ENCODE measurements around the gene NDUFB10. TPM values are rescaled to one million over a fixed set of nuclear protein-coding genes. Genes with fewer than 3 reads are reported as not detected.

The NDUFB10 gene
- 100 to 1,000 TPM; 153 to 255 (median 183) TPM for total RNA-seq

DNA sequence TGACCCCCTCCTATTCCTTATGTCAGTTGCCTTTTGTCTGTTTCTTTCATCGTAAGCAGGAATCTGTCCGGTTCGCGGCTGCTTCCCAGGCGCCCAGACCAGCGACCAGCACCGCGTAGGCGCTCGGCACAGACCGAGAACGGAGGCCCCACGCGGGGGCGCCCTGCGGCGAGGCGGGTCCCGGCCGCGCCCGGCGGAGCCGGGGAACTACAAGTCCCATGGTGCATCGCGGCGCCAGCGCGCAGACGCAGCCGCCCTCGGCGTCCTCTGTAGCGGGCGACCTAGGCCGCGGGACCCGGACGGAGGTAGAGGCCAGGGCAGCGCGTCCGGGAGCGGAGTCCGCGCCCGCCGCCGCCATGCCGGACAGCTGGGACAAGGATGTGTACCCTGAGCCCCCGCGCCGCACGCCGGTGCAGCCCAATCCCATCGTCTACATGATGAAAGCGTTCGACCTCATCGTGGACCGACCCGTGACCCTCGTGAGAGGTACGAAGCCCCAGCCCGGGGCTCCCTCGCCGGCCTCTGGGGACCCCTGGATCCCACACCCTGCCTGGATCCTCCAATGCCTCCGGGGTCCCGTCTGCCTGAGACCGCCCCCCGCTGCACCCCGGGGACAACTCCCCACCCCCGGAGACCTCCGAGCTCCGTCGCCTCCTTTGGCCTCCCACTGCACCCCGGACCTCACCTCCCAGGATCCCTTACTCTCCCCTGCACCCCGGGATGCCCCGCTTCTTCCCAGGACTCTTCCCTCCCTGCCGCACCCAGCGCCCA, at the start of gene NDUFB10:
TSS of gene NDUFB10 (plus strand) at position 270 of the 771 bp plus-strand sequence. CDS start at position 357, 87 bp downstream.
- ATAC-seq (replicated peaks in 6 of 8) = peak; percentile 49 to 89 (median 84)
- Histone ChIP-seq H3K27ac (peak within 1 kb of the TSS; percentile 84 to 90), H3K4me1 (replicated peaks in 1 of 2) (peaks cover 18 to 24% of the 10 kb centered on the region in 2 donors), H3K4me3 (peak within 1 kb of the TSS; percentile 52 to 93 (median 89))
- WGBS, 10 experiments = 0 to 3% (median 2%) methylated on average over 1 to 8 of the region's 79 CpGs; no CpG with 5 or more reads in 5 of the 10 experiments
- in situ Hi-C loops (cut with MboI; ENCODE audit: low pct_unique_long_range_greater_than_20kb in 2 of 9, low sequenced_read_pairs in 9 of 9, unreplicated experiment in 9 of 9) = no loop called here

DNA sequence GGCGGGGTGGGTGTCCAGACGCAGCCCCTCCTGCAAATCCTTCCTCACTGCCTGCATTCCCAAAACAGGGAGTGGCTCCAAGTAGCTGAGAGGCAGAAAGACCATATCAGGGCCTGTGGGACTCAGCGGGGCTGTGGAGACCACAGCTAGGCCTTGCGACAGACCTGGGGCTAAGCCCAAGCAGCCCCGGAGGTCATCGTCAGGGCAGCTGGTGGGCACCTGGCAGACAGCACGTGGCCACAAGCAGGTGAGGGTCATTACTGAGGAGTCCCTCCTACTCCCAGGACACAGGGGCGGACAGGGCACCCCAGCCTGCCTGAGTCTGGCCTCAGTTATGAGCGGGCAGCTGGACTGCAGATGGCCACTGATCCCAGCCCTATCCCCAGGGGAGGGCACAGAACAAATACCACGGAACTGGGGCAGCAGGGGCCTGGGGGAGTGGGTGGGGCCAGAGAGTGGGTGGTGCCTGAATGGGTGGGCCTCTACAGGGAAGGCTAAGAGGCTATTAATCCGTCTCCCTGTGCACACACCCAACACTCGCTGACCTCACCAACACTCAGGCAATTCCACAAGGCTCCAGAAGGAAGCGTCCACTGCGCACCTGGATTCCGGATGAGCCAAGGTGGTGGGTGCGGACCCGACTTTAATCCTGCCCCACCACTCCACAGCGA, 49.6 kb upstream of the NDUFB10 start:
- peak in 7 of 8 experiments; percentile 23 to 83 (median 38) for ATAC-seq (replicated peaks in 6 of 8)
- Histone ChIP-seq H3K27ac (no peak overlapping the region), H3K4me1 (replicated peaks in 1 of 2) (no peaks in the 10 kb centered on the region), H3K4me3 (no peak overlapping the region)
- in situ Hi-C loops (cut with MboI; ENCODE audit: low pct_unique_long_range_greater_than_20kb in 2 of 9, low sequenced_read_pairs in 9 of 9, unreplicated experiment in 9 of 9) = no loop called here
- 7 to 100% (median 70%) methylated on average over 1 to 3 of the region's 18 CpGs; no CpG with 5 or more reads in 6 of the 10 experiments for WGBS, 10 experiments

DNA sequence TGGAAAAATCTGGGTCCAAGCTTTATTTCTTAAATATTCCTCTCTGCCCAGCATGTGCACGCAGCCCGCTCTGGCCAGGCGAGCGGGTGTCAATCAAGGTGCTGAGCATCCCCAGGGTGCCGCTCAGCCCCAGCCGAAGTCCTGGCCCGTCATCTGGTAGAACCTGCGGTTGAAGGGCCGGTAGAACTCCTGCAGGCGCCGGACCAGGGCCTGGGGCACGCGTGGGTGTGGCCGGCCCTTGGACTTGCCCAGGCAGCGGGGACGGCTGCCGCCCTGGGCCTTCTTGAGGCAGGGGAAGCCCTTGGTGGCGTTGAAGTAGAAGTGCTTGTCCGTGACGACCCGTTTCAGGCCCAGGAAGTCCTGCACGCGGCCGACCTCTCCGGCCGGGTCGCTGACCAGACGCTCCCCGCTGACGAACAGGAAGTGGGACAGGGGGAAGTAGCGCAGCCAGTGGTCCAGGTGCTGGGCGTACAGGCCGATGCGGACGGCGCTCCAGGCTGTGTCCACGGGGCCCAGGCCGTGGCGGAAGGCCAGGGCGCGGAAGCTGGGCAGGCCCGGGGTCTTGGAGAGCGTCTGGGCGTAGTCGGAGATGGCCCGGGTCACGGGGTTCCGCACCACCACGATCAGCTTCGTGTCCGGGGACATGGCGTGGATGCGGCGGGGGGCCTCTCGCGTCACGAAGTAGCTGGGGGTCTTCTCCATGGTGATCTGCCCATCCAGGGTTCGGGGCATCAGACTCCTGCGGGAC, 47.7 kb upstream of the NDUFB10 start:
- H3K4me3 ChIP-seq = no peak overlapping the region
- no peak for ATAC-seq (replicated peaks in 6 of 8)
- no peaks in the 10 kb centered on the region for H3K4me1 ChIP-seq (replicated peaks in 1 of 2)
- in situ Hi-C loops (cut with MboI; ENCODE audit: low pct_unique_long_range_greater_than_20kb in 2 of 9, low sequenced_read_pairs in 9 of 9, unreplicated experiment in 9 of 9) = no loop called here
- 78 to 100% (median 100%) methylated on average over 1 to 14 of the region's 59 CpGs; no CpG with 5 or more reads in 5 of the 10 experiments for WGBS, 10 experiments
- H3K27ac ChIP-seq = no peak overlapping the region

DNA sequence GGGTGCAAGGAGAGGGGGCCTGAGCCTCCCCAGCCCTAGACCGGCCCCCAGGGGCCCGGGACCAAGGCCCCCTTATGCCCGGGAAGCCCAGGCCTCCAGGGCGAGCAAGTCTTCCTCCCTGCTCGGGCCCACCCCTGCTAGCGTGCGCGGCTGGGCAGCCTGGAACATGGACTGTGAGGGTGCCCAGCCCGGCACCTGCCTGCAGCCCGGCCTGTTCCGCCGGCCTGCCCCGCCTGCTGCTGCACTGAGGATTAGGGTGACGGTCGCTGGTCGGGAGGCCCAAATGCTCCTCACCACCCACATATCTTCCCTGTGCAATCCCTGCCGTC, 47.2 kb upstream of the NDUFB10 start:
- no peak overlapping the region for H3K4me3 ChIP-seq
- H3K4me1 ChIP-seq (replicated peaks in 1 of 2) = no peaks in the 10 kb centered on the region
- H3K27ac ChIP-seq = no peak overlapping the region
- in situ Hi-C loops (cut with MboI; ENCODE audit: low pct_unique_long_range_greater_than_20kb in 2 of 9, low sequenced_read_pairs in 9 of 9, unreplicated experiment in 9 of 9) = no loop called here
- WGBS, 10 experiments = 0 to 80% (median 75%) methylated on average over 1 of the region's 17 CpGs; no CpG with 5 or more reads in 7 of the 10 experiments
- no peak for ATAC-seq (replicated peaks in 6 of 8)

DNA sequence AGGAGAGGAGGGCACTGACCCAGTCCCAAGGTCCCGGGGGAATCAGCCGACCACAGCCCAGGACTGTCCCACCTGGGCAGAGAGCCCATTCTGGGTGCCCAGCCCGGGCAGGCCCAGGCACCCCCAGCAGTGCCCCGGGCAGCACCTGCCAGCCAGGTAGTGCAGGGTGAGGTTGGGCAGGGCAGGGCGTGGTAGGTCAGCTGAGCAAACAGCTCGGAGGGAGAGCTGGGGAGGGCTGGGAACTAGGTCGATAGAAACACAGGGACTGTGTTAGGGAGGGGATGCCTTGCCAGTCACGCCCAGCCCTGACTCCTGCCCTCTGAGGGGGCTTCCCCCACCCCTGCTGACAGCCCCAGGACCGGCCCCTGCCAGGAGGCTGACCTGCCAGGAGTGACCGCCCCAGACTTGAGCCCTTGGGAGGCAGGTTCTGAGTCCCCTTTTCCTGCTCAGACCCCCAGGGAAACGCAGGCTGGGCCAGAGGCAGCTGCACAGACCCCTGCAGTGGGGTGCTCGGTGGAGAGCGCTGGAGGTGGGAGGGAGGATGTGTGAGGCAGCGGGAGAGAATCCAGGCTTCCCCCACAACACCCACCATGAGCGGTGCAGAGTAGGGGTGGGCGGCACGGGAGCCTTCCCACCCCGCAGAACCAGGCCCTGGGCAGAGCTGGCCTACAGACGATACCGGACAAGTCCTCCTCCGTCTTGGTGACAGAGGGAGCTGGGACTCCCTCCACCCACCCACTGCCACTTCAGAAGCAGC, 45.8 kb upstream of the NDUFB10 start:
- ATAC-seq (replicated peaks in 6 of 8) = peak in 1 of 8 experiments; percentile 24
- in situ Hi-C loops (cut with MboI; ENCODE audit: low pct_unique_long_range_greater_than_20kb in 2 of 9, low sequenced_read_pairs in 9 of 9, unreplicated experiment in 9 of 9) = no loop called here
- Histone ChIP-seq H3K27ac (no peak overlapping the region), H3K4me3 (no peak overlapping the region), H3K4me1 (replicated peaks in 1 of 2) (peaks cover 1 to 3% of the 10 kb centered on the region in 2 donors)
- WGBS, 10 experiments = 0 to 83% (median 20%) methylated on average over 1 to 3 of the region's 21 CpGs; no CpG with 5 or more reads in 7 of the 10 experiments

DNA sequence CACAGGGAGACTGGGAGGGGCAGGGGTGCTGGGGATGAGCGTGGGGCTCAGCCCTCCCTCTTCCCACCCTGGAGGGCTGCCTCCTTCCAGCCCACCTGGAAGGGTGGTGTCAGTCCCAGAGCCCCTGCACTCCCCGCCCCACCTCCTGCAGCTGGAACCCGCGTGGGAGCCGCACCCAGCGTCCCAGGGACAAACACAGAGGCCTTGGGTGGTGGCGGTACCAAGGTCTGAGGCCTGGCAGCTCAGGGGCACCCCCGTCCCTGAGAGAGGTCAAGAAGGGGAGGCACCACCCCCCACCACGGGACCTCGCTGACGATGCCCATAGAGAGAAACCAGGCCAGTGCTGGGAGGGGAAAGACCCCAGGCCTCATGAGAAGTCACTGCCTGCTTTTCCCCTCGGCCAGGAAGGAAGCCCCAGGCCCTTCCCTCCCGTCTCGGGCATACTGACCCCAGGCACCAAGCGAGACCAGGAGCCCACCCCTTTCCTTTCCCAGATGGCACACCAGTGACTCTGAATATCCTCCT, 45.2 kb upstream of the NDUFB10 start:
- Histone ChIP-seq H3K4me3 (no peak overlapping the region), H3K4me1 (replicated peaks in 1 of 2) (peaks cover 3 to 4% of the 10 kb centered on the region in 2 donors), H3K27ac (no peak overlapping the region)
- in situ Hi-C loops (cut with MboI; ENCODE audit: low pct_unique_long_range_greater_than_20kb in 2 of 9, low sequenced_read_pairs in 9 of 9, unreplicated experiment in 9 of 9) = no loop called here
- ATAC-seq (replicated peaks in 6 of 8) = no peak
- WGBS, 10 experiments = 37% methylated on average over 3 of the region's 15 CpGs; no CpG with 5 or more reads in 9 of the 10 experiments

DNA sequence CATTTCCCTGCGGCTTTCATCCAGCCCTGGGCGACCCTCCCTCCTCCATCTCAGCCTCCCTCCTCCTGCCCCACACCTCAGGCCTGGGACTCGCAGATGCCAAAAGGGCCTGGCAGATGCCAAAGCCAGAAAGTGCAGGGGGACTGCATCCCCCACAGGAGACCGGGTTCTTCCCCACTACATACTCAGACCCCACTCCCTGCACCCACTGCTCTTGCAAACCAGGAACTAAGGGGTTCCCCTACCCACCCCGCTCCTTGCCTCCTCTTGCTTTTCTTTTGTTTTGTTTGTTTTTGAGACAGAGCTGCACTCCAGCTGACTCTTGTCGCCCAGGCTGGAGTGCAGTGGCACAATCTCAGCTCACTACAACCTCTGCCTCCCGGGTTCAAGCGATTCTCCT, 44.4 kb upstream of the NDUFB10 start:
- WGBS, 10 experiments = 0 to 80% (median 53%) methylated on average over 1 to 2 of the region's 8 CpGs; no CpG with 5 or more reads in 6 of the 10 experiments
- Histone ChIP-seq H3K27ac (no peak overlapping the region), H3K4me1 (replicated peaks in 1 of 2) (peaks cover 3 to 4% of the 10 kb centered on the region in 2 donors), H3K4me3 (no peak overlapping the region)
- in situ Hi-C loops (cut with MboI; ENCODE audit: low pct_unique_long_range_greater_than_20kb in 2 of 9, low sequenced_read_pairs in 9 of 9, unreplicated experiment in 9 of 9) = no loop called here
- no peak for ATAC-seq (replicated peaks in 6 of 8)

DNA sequence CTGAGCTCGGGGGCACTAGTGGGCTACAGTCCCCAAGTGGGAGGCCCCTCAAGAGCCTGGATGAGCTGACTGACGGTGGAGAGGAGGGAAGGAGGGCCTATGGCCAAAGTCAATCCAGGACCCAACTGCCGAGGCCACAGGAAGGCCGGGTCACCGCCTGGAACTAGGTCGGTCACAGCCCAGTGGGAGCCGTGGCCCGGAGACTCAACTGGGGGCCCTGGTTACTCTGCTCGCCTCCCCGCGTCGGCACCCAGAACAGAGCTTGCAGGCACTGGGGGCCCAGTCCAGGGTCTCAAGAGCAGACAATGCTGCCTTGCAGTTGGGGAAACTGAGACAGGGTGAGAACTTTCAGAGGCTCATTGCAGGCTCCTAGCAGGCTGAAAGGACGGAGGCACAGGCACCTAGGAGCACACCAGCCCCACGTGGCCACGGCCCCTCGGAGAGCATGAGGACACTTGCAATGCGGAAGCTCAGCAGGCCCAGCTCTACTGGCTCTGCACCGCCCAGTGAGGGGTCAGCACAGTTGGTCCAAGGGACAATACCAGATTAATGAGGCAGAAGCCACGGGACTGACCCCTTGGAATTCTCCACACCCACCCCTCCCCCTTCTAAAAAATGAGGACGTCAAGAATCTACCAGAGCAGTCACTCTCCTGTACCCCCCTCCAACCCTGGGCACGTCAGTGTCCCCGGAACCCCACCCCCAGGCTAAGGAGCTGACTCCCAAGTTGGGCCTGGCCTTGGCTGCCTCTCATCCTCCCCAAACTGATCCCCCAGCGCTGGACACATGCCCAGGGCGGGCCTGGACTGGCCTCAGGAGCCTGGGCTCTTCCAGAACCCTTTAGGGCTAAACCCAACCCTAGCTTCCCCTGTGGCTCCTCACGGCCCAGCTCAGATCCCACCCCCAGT, 43.4 kb upstream of the NDUFB10 start:
- peak in 2 of 8 experiments; percentile 31 to 32 for ATAC-seq (replicated peaks in 6 of 8)
- WGBS, 10 experiments = 50 to 84% (median 70%) methylated on average over 2 to 8 of the region's 25 CpGs; no CpG with 5 or more reads in 5 of the 10 experiments
- H3K27ac ChIP-seq = no peak overlapping the region
- peaks cover 3 to 8% of the 10 kb centered on the region in 2 donors for H3K4me1 ChIP-seq (replicated peaks in 1 of 2)
- no peak overlapping the region for H3K4me3 ChIP-seq
- in situ Hi-C loops (cut with MboI; ENCODE audit: low pct_unique_long_range_greater_than_20kb in 2 of 9, low sequenced_read_pairs in 9 of 9, unreplicated experiment in 9 of 9) = no loop called here

DNA sequence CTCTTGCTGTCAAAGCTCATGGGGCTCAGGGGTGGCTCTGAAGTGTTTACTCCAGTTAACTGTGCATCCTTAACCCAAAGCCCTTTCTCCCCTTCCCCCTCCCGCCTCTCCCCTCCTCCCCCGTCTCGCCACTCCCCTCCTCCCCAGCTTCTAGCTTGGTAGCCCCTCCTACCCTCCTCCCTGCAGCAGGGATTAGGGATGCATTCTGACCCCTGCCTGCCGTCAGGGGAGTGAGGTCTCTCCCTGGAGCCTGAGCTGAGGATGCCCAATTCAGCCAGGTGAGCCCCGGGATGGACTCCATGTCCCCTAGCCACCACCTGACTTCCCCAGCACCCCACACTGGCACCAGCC, 42.7 kb upstream of the NDUFB10 start:
- Histone ChIP-seq H3K27ac (no peak overlapping the region), H3K4me1 (replicated peaks in 1 of 2) (peaks cover 3 to 8% of the 10 kb centered on the region in 2 donors), H3K4me3 (no peak overlapping the region)
- ATAC-seq (replicated peaks in 6 of 8) = no peak
- WGBS, 10 experiments = 29% methylated on average over 1 of the region's 5 CpGs; no CpG with 5 or more reads in 9 of the 10 experiments
- in situ Hi-C loops (cut with MboI; ENCODE audit: low pct_unique_long_range_greater_than_20kb in 2 of 9, low sequenced_read_pairs in 9 of 9, unreplicated experiment in 9 of 9) = no loop called here

DNA sequence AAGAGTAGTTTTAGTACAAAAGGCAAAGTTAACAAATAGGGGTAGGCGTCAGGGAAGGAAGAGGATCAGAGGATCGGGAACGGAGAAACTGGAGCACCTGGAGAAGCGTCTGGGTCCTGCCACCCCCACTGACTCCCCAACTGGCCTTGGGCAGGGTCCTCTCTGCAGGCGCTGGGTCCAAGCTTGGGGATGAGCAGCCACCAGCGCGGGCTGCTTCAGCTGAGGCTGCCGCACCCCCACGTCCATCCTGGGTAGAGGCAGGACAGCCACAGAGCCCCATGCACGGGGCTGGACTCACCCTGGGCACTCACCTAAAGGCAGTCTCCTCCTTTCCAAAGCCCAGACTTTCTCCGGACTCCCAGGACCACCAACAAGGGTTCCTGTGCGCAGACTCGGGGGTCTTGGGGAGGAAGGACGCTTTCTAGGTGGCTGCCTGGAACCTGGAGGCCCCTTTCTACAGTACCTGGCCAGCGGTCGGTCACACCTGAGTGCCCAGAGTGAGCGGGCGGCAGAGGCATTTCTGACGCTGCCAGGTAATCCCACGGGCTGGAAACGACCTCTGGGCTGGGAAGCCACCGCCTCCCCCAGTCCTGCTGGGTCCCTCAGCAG, 42.2 kb upstream of the NDUFB10 start:
- in situ Hi-C loops (cut with MboI; ENCODE audit: low pct_unique_long_range_greater_than_20kb in 2 of 9, low sequenced_read_pairs in 9 of 9, unreplicated experiment in 9 of 9) = no loop called here
- H3K4me3 ChIP-seq = no peak overlapping the region
- H3K4me1 ChIP-seq (replicated peaks in 1 of 2) = peaks cover 3 to 8% of the 10 kb centered on the region in 2 donors
- WGBS, 10 experiments = 5 to 26% (median 6%) methylated on average over 3 to 8 of the region's 22 CpGs; no CpG with 5 or more reads in 7 of the 10 experiments
- no peak for ATAC-seq (replicated peaks in 6 of 8)
- H3K27ac ChIP-seq = no peak overlapping the region

DNA sequence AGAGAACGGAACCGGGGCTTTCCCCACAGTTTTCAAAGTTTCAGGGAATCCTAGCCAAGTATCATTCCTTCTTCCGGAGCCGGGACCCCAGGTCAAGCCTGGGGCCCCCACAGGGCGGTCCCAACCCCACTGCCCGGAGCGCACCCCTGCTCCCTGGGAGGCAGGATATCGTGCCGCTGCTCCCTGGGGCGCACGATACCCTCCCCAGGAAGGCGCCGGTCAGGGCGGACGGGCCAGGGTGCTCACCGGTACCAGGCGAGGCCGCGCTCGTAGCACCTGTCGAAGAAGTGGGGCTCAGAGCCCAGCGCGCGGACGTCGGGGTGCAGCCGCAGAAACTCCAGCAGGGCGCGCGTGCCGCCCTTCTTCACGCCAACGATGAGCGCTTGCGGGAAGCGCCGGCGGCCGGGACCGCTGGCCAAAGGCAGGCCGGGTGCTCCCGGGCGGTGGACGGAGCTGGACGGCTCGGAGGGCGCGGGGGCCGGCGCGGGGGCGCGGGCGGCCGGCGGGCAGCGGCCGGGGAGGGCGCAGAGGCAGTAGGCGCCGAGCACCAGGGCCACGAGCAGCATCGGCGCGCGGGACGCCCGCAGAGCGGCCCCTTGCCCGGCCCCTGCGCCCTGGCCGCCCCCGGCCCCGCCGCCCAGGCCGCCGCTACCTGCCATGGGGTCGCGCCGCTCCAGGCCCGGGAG, 41.5 kb upstream of the NDUFB10 start:
- peaks cover 3 to 8% of the 10 kb centered on the region in 2 donors for H3K4me1 ChIP-seq (replicated peaks in 1 of 2)
- ATAC-seq (replicated peaks in 6 of 8) = peak in 5 of 8 experiments; percentile 3 to 15 (median 7)
- 3% methylated on average over 6 of the region's 81 CpGs; no CpG with 5 or more reads in 9 of the 10 experiments for WGBS, 10 experiments
- in situ Hi-C loops (cut with MboI; ENCODE audit: low pct_unique_long_range_greater_than_20kb in 2 of 9, low sequenced_read_pairs in 9 of 9, unreplicated experiment in 9 of 9) = no loop called here
- H3K4me3 ChIP-seq = peak overlapping the region; percentile 11 to 36 (median 28)
- H3K27ac ChIP-seq = no peak overlapping the region

Data from motor neuron (in vitro differentiated cells).